OCI-LY3 (cell line): ENCODE results near the gene CIT.

Experiments
- H2AFZ ChIP-seq: fragments of 200-600, 300-600 bp; shearing (Covaris generic); 2 replicates; pipeline ENCODE4 v1.6.0; 2014; ENCODE audit warnings: antibody characterized with exemption, low read depth, low read length
- H3K27ac ChIP-seq: fragments of 200-600, 300-600 bp; sonication (generic); 2 replicates; pipeline ENCODE4 v1.5.1; 2014; ENCODE audit warnings: mild to moderate bottlenecking, low read length, moderate library complexity, mixed read lengths
- H3K27me3 ChIP-seq: fragments of 200-600, 300-600 bp; sonication (generic); 2 replicates; pipeline ENCODE4 v1.6.1; 2014; ENCODE audit warnings: low read depth, low read length, mixed read lengths
- H3K36me3 ChIP-seq: fragments of 200-600, 300-600 bp; sonication (generic); replicated peaks from 2 replicates; pipeline ENCODE3; 2014; ENCODE audit warnings: low read depth, low read length, mixed read lengths
- H3K4me1 ChIP-seq: fragments of 300-600, 200-600 bp; sonication (generic); 2 replicates; pipeline ENCODE4 v1.6.1; 2014; ENCODE audit warnings: low read length, mixed read lengths
- H3K4me2 ChIP-seq: fragments of 200-600, 300-600 bp; sonication (generic); 2 replicates; pipeline ENCODE4 v1.6.1; 2014; ENCODE audit warnings: low read length, mixed read lengths
- H3K4me3 ChIP-seq: fragments of 300-600, 200-600 bp; sonication (generic); 2 replicates; pipeline ENCODE4 v1.5.1; 2014; ENCODE audit warnings: antibody characterized with exemption, mild to moderate bottlenecking, low read length, moderate library complexity
- H3K79me2 ChIP-seq: fragments of 300-600, 200-600 bp; shearing (Covaris generic); 2 replicates; pipeline ENCODE4 v1.6.1; 2014; ENCODE audit warnings: mild to moderate bottlenecking, low read length, mixed read lengths
- H3K9ac ChIP-seq: fragments of 300-600, 200-600 bp; shearing (Covaris generic); 2 replicates; pipeline ENCODE4 v1.6.0; 2014; ENCODE audit warnings: mild to moderate bottlenecking, low read length, moderate library complexity
- H3K9me3 ChIP-seq: fragments of 200-600, 300-600 bp; shearing (Covaris generic); 2 replicates; pipeline ENCODE4 v1.6.1; 2014; ENCODE audit warnings: low read length, mixed read lengths; ENCODE audit not compliant: insufficient read depth
- H4K20me1 ChIP-seq: fragments of 200-600, 300-600 bp; sonication (generic); 2 replicates; pipeline ENCODE4 v1.6.1; 2016; ENCODE audit warnings: low read length, mixed read lengths; ENCODE audit not compliant: insufficient read depth
- CTCF ChIP-seq: fragments of 200-600, 300-600 bp; sonication (generic); IDR thresholded peaks from 2 replicates; pipeline ENCODE4 v1.5.1; 2014; ENCODE audit warnings: antibody characterized with exemption, low read length, low read depth
- EZH2phosphoT487 ChIP-seq: fragments of 200-600 bp; shearing (Covaris generic); IDR thresholded peaks from 2 replicates; pipeline ENCODE4 v1.6.1; 2018; ENCODE audit warnings: antibody characterized with exemption, mixed run types, low read depth

Gene CIT

GRCh38 chr12:119836781-119837180 lies 40.3 kb downstream of the CIT start:
- H3K9ac ChIP-seq: no peak overlapping the region
- H2AFZ ChIP-seq: no peak overlapping the region
- H3K4me1 ChIP-seq: peaks cover 18% of the 10 kb centered on the region; the same call in 1 of the 2 replicates
- no peaks in the 10 kb centered on the region for H4K20me1 ChIP-seq
- no peak overlapping the region for H3K4me3 ChIP-seq
- H3K27ac ChIP-seq: no peak overlapping the region
- H3K9me3 ChIP-seq: no peaks in the 10 kb centered on the region
- TF ChIP-seq CTCF (no peak), EZH2phosphoT487 (no peak)
- no peak overlapping the region for H3K4me2 ChIP-seq
- H3K79me2 ChIP-seq: no peaks in the 10 kb centered on the region
- H3K36me3 ChIP-seq: peaks cover 21% of the 10 kb centered on the region
- H3K27me3 ChIP-seq: no peaks in the 10 kb centered on the region

- Histone ChIP-seq H2AFZ (no peak overlapping the region), H3K9me3 (no peaks in the 10 kb centered on the region), H3K4me2 (no peak overlapping the region), H3K9ac (no peak overlapping the region), H3K36me3 (peaks cover 13% of the 10 kb centered on the region), H4K20me1 (no peaks in the 10 kb centered on the region), H3K4me1 (peaks cover 11% of the 10 kb centered on the region; the same call in 1 of the 2 replicates), H3K79me2 (no peaks in the 10 kb centered on the region), H3K4me3 (no peak overlapping the region), H3K27ac (no peak overlapping the region), H3K27me3 (no peaks in the 10 kb centered on the region)
- no peak for TF ChIP-seq CTCF
- TF ChIP-seq EZH2phosphoT487: no peak
Observed at GRCh38 chr12:119835068-119835467, 42.1 kb downstream of the CIT start.

GRCh38 chr12:119829439-119829838 lies 47.7 kb downstream of the CIT start:
- Histone ChIP-seq H3K4me3 (no peak overlapping the region), H3K27ac (peak overlapping the region; percentile 41; the same call in 1 of the 2 replicates), H3K4me1 (peaks cover 40% of the 10 kb centered on the region), H4K20me1 (no peaks in the 10 kb centered on the region), H3K9me3 (no peaks in the 10 kb centered on the region), H3K36me3 (peaks cover 23% of the 10 kb centered on the region), H2AFZ (no peak overlapping the region), H3K79me2 (no peaks in the 10 kb centered on the region), H3K27me3 (no peaks in the 10 kb centered on the region), H3K9ac (no peak overlapping the region), H3K4me2 (peak overlapping the region; percentile 35)
- TF ChIP-seq CTCF (no peak), EZH2phosphoT487 (no peak)

GRCh38 chr12:119828300-119828699 lies 48.8 kb downstream of the CIT start:
- TF ChIP-seq CTCF (no peak), EZH2phosphoT487 (no peak)
- Histone ChIP-seq H3K27me3 (no peaks in the 10 kb centered on the region), H3K4me1 (peaks cover 40% of the 10 kb centered on the region), H2AFZ (no peak overlapping the region), H3K27ac (no peak overlapping the region), H3K9ac (no peak overlapping the region), H3K4me3 (no peak overlapping the region), H3K4me2 (no peak overlapping the region), H3K36me3 (peaks cover 23% of the 10 kb centered on the region), H4K20me1 (no peaks in the 10 kb centered on the region), H3K79me2 (no peaks in the 10 kb centered on the region), H3K9me3 (no peaks in the 10 kb centered on the region)
